Effector memory CD4-positive, alpha-beta T cell (primary cell): ENCODE measurements around the gene MED13.
"Not testable (repeated sequence)": the region's sequence is repeated elsewhere in the genome, so short reads cannot be mapped to it uniquely, and the experiment has no call there.

Source experiments
- DNase-seq, 3 donors: peaks; one replicate each; pipeline ENCODE4 v3.0.0-alpha.2; 2020
- H3K27ac ChIP-seq: 2 replicates; pipeline ENCODE4 v1.7.0; 2013; ENCODE audit warnings: mild to moderate bottlenecking, low read length, moderate library complexity; ENCODE audit not compliant: insufficient read depth, poor library complexity, severe bottlenecking
- H3K27me3 ChIP-seq: replicated peaks from 2 replicates; pipeline ENCODE4 v1.7.0; 2013; ENCODE audit warnings: mild to moderate bottlenecking, low read length; ENCODE audit not compliant: insufficient read depth, control insufficient read depth, poor library complexity, severe bottlenecking
- H3K36me3 ChIP-seq: 2 replicates; pipeline ENCODE4 v1.7.0; 2013; ENCODE audit warnings: mild to moderate bottlenecking, low read length, moderate library complexity; ENCODE audit not compliant: control insufficient read depth, insufficient read depth
- H3K4me1 ChIP-seq: 2 replicates; pipeline ENCODE4 v1.7.0; 2013; ENCODE audit warnings: low read length, mild to moderate bottlenecking; ENCODE audit not compliant: control insufficient read depth, insufficient read depth, poor library complexity, severe bottlenecking
- H3K4me3 ChIP-seq: 2 replicates; pipeline ENCODE4 v1.7.0; 2013; ENCODE audit warnings: low read length, low read depth, mild to moderate bottlenecking; ENCODE audit not compliant: insufficient read depth, poor library complexity, severe bottlenecking
- H3K9me3 ChIP-seq: 2 replicates; pipeline ENCODE4 v1.7.0; 2013; ENCODE audit warnings: mild to moderate bottlenecking, low read length, moderate library complexity; ENCODE audit not compliant: control insufficient read depth

MED13 gene

DNA sequence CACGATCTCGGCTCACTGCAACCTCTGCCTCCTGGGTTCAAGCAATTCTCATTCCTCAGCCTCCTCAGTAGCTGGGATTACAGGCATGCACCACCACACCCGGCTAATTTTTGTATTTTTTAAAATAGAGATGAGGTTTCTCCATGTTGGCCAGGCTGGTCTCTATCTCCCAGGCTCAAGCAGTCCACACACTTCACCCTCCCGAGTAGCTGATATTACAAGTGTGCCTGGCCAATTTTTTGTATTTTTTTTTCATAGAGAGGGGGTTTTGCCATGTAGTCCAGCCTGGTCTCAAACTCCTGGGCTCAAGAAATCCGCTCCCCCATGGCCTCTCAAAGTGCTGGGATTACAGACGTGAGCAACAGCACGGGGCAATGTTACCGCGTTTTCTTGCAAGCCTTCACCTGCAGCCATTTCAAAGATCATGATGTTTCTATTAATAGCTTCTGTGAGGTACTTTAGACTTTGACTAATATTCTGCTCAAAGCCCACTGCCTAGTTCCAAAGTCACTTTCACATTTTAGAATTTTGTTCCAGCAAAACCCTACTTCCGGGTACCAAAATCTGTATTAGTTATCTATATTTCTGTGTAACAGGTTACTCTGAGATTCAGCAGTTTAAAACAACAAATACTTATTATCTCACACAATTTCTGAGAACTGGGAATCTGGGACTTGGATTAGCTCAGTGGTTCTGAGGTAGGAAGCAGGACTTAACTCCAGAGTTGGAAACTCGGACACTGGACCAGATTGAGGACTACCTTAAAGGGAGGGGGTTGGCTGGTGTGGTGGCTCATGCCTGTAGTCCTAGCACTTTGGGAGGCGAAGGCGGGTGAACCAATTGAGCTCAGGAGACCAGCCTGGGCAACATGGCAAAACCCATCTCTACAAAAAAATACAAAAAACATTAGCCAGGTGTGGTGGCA lies 12.0 kb upstream of the MED13 start:
- Histone ChIP-seq H3K9me3 (no peaks in the 10 kb centered on the region), H3K4me1 (no peaks in the 10 kb centered on the region), H3K4me3 (no peak overlapping the region), H3K27ac (no peak overlapping the region), H3K27me3 (no peaks in the 10 kb centered on the region), H3K36me3 (no peaks in the 10 kb centered on the region)
- DNase-seq, result no peak

DNA sequence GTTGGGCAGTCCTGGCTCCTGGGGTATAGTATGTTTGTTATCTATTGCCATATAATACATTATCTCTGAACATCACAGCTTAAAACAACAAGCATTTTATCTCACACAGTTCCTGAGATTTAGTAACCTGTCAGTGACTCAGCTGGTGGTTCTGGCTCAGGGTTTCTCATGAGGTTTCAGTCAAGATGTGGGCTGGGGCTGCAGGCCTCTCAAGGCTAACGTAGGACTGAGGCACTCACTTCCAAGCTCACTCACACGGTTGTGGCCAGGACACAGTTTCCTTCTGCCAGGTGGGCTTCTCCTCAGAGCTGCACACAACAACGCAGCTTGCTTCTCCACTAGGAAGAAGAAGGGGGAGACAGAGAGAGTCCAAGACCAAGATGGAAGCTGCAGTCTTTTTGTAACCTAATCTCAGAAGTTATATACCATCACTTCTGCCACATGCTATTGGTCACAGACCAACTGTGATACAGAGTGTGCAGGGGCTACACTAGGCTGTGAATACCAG lies 10.3 kb upstream of the MED13 start:
- H3K27me3 ChIP-seq, result no peaks in the 10 kb centered on the region
- H3K36me3 ChIP-seq, result no peaks in the 10 kb centered on the region
- H3K4me1 ChIP-seq, result no peaks in the 10 kb centered on the region
- no peak overlapping the region for H3K27ac ChIP-seq
- no peak for DNase-seq
- no peak overlapping the region for H3K4me3 ChIP-seq
- no peaks in the 10 kb centered on the region for H3K9me3 ChIP-seq

DNA sequence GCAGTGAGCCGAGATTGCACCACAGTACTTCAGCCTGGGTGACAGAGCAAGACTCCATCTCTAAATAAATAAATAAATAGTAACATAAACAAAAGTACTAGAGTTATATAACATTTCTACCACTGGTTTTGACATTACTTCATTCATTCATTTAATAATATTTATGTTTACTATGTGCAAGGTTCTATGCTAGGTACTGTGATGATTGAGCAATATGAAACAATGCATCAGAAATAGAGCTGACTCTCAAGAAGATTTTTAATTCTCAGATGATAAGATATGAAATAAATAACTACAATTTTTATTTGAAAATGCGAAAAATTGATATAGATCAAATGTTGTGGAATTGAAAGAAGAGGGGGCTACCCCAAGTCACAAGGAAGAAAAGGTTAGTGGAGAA lies 8.9 kb upstream of the MED13 start:
- Histone ChIP-seq H3K4me1 (no peaks in the 10 kb centered on the region), H3K27ac (no peak overlapping the region), H3K4me3 (no peak overlapping the region), H3K27me3 (no peaks in the 10 kb centered on the region), H3K9me3 (no peaks in the 10 kb centered on the region), H3K36me3 (no peaks in the 10 kb centered on the region)
- no peak for DNase-seq

DNA sequence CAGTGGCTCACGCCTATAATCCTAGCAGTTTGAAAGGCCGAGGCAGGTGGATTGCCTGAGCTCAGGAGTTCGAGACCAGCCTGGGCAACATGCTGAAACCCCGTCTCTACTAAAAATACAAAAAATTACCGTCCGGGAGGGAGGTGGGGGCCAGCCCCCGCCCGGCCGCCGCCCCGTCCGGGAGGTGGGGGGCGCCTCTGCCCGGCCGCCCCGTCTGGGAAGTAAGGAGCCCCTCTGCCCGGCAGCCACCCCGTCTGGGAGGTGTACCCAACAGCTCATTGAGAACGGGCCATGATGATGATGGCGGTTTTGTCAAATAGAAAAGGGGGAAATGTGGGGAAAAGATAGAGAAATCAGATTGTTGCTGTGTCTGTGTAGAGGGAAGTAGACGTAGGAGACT lies 7.8 kb upstream of the MED13 start:
- not testable (repeated sequence) for H3K27ac ChIP-seq, DNase-seq, H3K9me3 ChIP-seq, H3K27me3 ChIP-seq, H3K4me1 ChIP-seq, H3K36me3 ChIP-seq, H3K4me3 ChIP-seq

DNA sequence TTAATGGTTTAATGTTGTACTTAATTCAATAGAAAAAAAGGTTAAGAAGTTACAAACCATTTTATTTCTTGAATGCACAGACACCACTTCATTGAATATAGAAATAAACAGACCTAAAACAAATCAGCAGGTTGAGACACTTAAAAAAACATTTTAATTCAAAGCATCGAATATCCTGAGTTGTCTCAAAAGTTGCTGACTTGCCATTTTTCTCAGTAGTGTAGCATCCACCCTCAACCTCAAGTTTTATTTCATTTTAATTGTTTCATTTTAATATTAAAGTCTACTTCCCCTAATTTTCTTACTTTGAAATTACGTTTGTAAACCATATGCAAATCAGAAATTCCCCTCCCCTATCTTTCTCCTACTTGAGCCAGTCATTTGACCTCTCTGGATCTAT lies 5.8 kb upstream of the MED13 start:
- Histone ChIP-seq H3K4me1 (no peaks in the 10 kb centered on the region), H3K27ac (no peak overlapping the region)
- no peak for DNase-seq

DNA sequence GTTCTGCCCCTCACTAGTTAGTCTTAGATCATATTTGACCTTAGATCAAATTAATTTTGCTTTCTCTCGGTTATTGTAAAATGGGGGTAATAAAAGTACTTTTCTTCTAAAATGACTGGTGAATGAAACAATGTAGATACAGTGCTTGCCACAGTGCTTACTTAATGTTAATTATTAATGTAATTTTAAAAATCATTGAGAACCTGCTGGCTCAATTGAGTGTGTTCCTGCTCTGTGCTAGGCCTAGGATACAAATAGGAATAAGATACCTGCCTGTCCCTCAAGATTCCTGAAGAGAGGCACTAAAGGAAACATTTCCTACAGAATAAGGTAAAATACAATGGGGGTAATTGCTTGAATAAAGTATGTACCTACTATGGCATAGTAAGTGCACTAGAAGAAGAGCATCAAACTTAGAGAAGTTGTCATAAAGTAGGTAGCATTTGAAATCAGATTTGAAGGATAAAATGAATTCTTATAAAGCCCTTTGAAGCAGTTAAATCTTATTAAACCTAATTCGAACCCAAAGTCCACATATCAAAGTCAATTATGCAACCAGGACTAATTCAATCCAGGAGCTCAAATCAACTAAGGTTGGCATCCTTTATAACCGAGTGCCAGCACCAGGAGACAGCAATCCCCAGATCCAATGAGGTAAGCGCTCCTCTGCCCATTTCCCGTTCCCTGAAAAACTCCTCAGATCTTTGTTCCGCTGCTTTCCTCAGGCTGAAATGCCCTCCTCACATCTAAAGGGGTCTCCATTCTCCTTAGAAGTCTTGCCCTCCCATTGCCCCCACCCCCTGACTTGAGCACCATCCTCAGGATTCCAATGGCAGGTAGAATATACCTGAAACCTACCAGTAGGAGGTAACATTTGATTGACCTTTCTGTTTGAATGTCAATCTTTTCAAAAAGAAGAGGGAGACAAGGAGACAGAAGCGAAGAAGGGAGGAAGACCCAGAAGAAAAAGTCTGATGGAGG lies 2.4 kb upstream of the MED13 start:
- H3K4me3 ChIP-seq, result no peak overlapping the region
- H3K27ac ChIP-seq, result no peak overlapping the region
- H3K4me1 ChIP-seq, result no peaks in the 10 kb centered on the region
- no peaks in the 10 kb centered on the region for H3K9me3 ChIP-seq
- H3K36me3 ChIP-seq, result no peaks in the 10 kb centered on the region
- DNase-seq, result no peak
- H3K27me3 ChIP-seq, result no peaks in the 10 kb centered on the region

More for the DNA sequence above, 5.8 kb upstream of the MED13 start:
- Histone ChIP-seq H3K36me3 (no peaks in the 10 kb centered on the region), H3K4me3 (no peak overlapping the region), H3K9me3 (no peaks in the 10 kb centered on the region), H3K27me3 (no peaks in the 10 kb centered on the region)

DNA sequence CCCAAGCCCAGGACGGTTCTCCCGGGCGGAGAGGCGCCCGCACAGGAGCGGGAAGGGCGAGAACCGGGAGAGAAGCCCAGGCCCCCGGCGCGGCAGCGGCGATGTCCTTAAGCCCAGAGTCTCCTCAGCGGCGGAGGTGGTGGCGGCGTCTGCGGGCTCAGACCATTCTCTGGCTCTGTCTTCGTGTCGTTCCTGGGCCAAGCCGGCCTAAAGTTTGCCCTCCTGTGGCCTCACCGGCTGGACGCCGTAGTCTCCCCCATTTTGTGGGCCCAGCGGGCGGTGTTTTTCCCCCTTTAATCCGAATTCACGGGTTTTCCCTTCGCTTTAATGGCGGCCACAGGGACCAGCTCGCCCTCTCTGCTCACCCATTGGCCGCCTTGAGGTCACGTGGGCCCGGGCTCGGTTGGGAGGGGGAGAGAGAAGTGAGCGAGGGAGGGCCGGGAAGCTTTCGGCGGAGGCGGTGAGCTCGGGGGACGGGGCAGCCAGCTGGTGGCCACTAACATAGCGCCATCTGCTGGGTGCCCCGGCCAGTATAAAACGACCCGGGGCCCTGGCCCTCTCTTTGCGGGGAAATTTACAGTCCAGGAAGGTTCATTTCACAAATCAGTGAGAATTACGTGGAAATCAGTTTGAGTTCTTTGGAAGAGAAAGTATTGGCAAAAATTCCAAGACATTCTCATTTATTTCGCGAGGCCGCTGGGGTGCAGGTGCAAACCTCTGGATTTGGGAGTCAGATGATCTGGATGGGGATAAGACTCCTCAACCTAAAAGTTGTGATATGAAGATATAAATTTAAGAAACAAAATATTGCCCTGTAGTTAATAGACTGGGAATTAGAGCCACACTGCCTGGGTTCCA lies 762 bp upstream of the MED13 start:
- no peaks in the 10 kb centered on the region for H3K36me3 ChIP-seq
- no peaks in the 10 kb centered on the region for H3K4me1 ChIP-seq
- peak overlapping the region; percentile 99 for H3K4me3 ChIP-seq
- H3K27me3 ChIP-seq, result no peaks in the 10 kb centered on the region
- DNase-seq, result peak; percentile 96 to 99 (median 97)
- no peaks in the 10 kb centered on the region for H3K9me3 ChIP-seq
- H3K27ac ChIP-seq, result peak overlapping the region; percentile 99

DNA sequence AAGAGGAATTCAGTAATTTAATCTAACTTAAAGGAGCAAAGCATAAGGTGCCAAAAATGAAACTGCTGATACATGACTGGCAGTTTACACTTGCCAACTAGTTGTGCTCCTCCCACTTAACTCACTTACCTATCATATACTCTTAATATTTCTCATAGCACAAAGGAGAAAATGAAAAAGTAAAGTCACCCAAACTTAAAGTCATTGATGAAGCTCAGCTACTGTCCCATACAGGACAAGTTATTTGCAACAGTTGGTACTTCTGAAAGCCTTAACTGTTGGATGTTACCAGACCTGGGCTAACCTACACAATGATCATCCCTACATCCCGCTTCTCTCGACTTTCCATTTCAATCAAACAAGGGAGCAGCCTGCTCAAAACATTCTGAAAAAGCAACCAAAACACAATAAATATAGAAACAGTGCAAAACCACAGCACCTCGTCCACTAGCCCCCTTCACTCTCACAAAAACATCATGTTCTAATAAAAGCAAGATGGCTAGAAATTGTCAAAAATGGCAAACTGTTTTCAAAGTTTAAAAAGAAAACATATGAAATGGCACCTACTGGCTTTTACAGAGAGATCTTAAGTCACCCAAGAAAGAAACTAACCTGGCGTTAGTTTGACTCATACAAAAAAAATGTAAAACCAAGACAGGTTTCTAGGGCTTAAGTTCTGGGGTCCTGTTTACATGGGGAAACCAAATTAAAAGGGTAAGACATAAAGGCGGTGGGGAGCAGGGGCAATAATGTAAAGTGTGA lies 868 bp downstream of the MED13 start:
- Histone ChIP-seq H3K4me1 (no peaks in the 10 kb centered on the region), H3K36me3 (no peaks in the 10 kb centered on the region), H3K9me3 (no peaks in the 10 kb centered on the region), H3K4me3 (peak overlapping the region; percentile 86), H3K27me3 (no peaks in the 10 kb centered on the region), H3K27ac (peak overlapping the region; percentile 77)
- no peak for DNase-seq

DNA sequence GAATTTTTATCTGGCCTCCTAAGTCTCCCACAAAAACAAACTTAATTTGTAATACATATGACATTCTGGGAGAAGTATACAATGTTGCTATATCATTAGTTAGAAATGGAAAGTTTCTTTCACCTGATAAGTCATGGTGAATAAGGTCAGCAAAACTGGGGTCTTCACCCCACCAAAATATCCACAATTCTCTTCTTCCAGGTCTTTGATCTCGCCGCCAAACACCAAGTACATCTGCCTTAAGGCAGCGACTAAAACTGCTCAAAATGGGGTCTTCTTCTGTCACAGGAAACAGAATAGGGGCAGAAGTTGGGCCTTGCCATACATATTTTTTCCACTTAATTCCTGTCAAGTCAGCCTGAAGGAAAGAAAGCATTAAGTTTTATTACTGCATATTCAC lies 2.1 kb downstream of the MED13 start:
- no peak for DNase-seq
- Histone ChIP-seq H3K4me1 (no peaks in the 10 kb centered on the region), H3K27me3 (no peaks in the 10 kb centered on the region), H3K36me3 (no peaks in the 10 kb centered on the region), H3K4me3 (no peak overlapping the region), H3K9me3 (no peaks in the 10 kb centered on the region), H3K27ac (no peak overlapping the region)
